Astrocyte (in vitro differentiated cells and primary cell): ENCODE measurements around the gene NAT14. TPM values are rescaled to one million over a fixed set of nuclear protein-coding genes. Genes with fewer than 3 reads are reported as not detected.

Experiments used
- DNase-seq: peaks from one replicate; pipeline ENCODE4 v3.0.0-alpha.2; 2010; ENCODE audit warnings: low read depth
- FAIRE-seq: peaks from 2 replicates; lab custom pipeline; 2011; peaks lifted over from hg19 to GRCh38; lab: Jason Lieb, UNC
- H2AFZ ChIP-seq: 2 replicates; pipeline ENCODE4 v1.6.0; 2012; ENCODE audit warnings: low read depth, low read length, inconsistent platforms
- H3K27ac ChIP-seq: 2 replicates; pipeline ENCODE4 v1.5.1; 2011; ENCODE audit warnings: low read depth, low read length, inconsistent platforms
- H3K27me3 ChIP-seq: 2 replicates; pipeline ENCODE4 v1.6.0; 2011; ENCODE audit warnings: low read length, inconsistent platforms; ENCODE audit not compliant: insufficient read depth
- H3K36me3 ChIP-seq: 2 replicates; pipeline ENCODE4 v1.5.1; 2011; ENCODE audit warnings: low read length, inconsistent platforms; ENCODE audit not compliant: insufficient read depth
- H3K4me1 ChIP-seq: 2 replicates; pipeline ENCODE4 v1.5.1; 2011; ENCODE audit warnings: low read length, inconsistent platforms; ENCODE audit not compliant: insufficient read depth
- H3K4me2 ChIP-seq: 2 replicates; pipeline ENCODE4 v1.6.0; 2012; ENCODE audit warnings: low read length, inconsistent platforms
- H3K4me3 ChIP-seq: 2 replicates; pipeline ENCODE4 v1.5.1; 2011; ENCODE audit warnings: low read depth, mild to moderate bottlenecking, low read length, inconsistent platforms; ENCODE audit not compliant: insufficient read depth
- H3K79me2 ChIP-seq: 2 replicates; pipeline ENCODE4 v1.6.0; 2012; ENCODE audit warnings: mild to moderate bottlenecking, low read length, inconsistent platforms; ENCODE audit not compliant: insufficient read depth
- H3K9ac ChIP-seq: 2 replicates; pipeline ENCODE4 v1.6.0; 2012; ENCODE audit warnings: mild to moderate bottlenecking, low read length, inconsistent platforms
- H3K9me3 ChIP-seq: 2 replicates; pipeline ENCODE4 v1.5.1; 2012; ENCODE audit warnings: low read depth, mild to moderate bottlenecking, low read length, inconsistent platforms; ENCODE audit not compliant: insufficient read depth
- H4K20me1 ChIP-seq: 2 replicates; pipeline ENCODE4 v1.6.0; 2012; ENCODE audit warnings: low read length, inconsistent platforms; ENCODE audit not compliant: insufficient read depth
- H3K27ac Mint-ChIP-seq: one replicate; pipeline ENCODE4 v1.8.0; 2021; ENCODE audit warnings: mild to moderate bottlenecking, mixed read lengths; ENCODE audit not compliant: unreplicated experiment
- H3K27me3 Mint-ChIP-seq: one replicate; pipeline ENCODE4 v1.8.0; 2021; ENCODE audit warnings: low read depth, mixed read lengths; ENCODE audit not compliant: unreplicated experiment
- H3K36me3 Mint-ChIP-seq: one replicate; pipeline ENCODE4 v1.8.0; 2021; ENCODE audit warnings: low read depth, mixed read lengths; ENCODE audit not compliant: unreplicated experiment
- H3K4me1 Mint-ChIP-seq: one replicate; pipeline ENCODE4 v1.8.0; 2021; ENCODE audit warnings: low read depth, mixed read lengths; ENCODE audit not compliant: unreplicated experiment
- H3K4me3 Mint-ChIP-seq: one replicate; pipeline ENCODE4 v1.8.0; 2021; ENCODE audit warnings: mild to moderate bottlenecking, moderate library complexity, mixed read lengths; ENCODE audit not compliant: unreplicated experiment
- H3K9me3 Mint-ChIP-seq: one replicate; pipeline ENCODE4 v1.8.0; 2021; ENCODE audit warnings: mild to moderate bottlenecking, mixed read lengths; ENCODE audit not compliant: unreplicated experiment
- CTCF ChIP-seq: IDR thresholded peaks from 2 replicates; pipeline ENCODE4 v1.5.1; 2011; ENCODE audit warnings: low read depth, mild to moderate bottlenecking, inconsistent platforms, low read length, moderate library complexity; ENCODE audit not compliant: insufficient read depth
- EZH2 ChIP-seq: IDR thresholded peaks from 2 replicates; pipeline ENCODE4 v1.6.1; 2012; ENCODE audit warnings: mild to moderate bottlenecking, low read length, inconsistent platforms; ENCODE audit not compliant: insufficient read depth
- total RNA-seq: library from RNA; stranded (reverse); gene quantifications from 2 replicates; pipeline ENCODE4 v1.2.1, GENCODE V29; 2021

NAT14 gene
- total RNA-seq, 1 donor from 2014 or later: 71.2 TPM

GRCh38 chr19:55487924-55488687, 3.1 kb downstream of the NAT14 start, which contains the start of gene SSC5D:
Gene SSC5D, plus strand, starts transcription at chr19:55488436. Its CDS starts 154 bp downstream, at chr19:55488590.
- peaks cover 52% of the 10 kb centered on the region for H3K4me1 ChIP-seq
- H3K9ac ChIP-seq: peak within 1 kb of the TSS; percentile 82
- DNase-seq (peak; percentile 47), FAIRE-seq (no peak)
- peak within 1 kb of the TSS; percentile 35 for H3K4me3 ChIP-seq
- Mint-ChIP-seq H3K4me3 (peak within 1 kb of the TSS; percentile 79), H3K27me3 (no peaks in the 10 kb centered on the region), H3K9me3 (no peaks in the 10 kb centered on the region), H3K4me1 (peaks cover 17% of the 10 kb centered on the region), H3K27ac (peak within 1 kb of the TSS; percentile 98), H3K36me3 (peaks cover 3% of the 10 kb centered on the region)
- peak within 1 kb of the TSS; percentile 2 for H2AFZ ChIP-seq
- peaks cover 22% of the 10 kb centered on the region for H3K79me2 ChIP-seq
- peak within 1 kb of the TSS; percentile 96 for H3K4me2 ChIP-seq
- no peaks in the 10 kb centered on the region for H3K9me3 ChIP-seq
- peak within 1 kb of the TSS; percentile 91 for H3K27ac ChIP-seq
- no peaks in the 10 kb centered on the region for H3K36me3 ChIP-seq
- no peaks in the 10 kb centered on the region for H3K27me3 ChIP-seq
- H4K20me1 ChIP-seq: no peaks in the 10 kb centered on the region
- TF ChIP-seq CTCF (no peak), EZH2 (no peak)

- no peak overlapping the region for H3K27ac ChIP-seq
- FAIRE-seq (no peak), DNase-seq (no peak)
- no peaks in the 10 kb centered on the region for H3K27me3 ChIP-seq
- no peak overlapping the region for H3K4me3 Mint-ChIP-seq
- H3K9ac ChIP-seq: peak overlapping the region; percentile 18
- no peaks in the 10 kb centered on the region for H3K27me3 Mint-ChIP-seq
- H2AFZ ChIP-seq: no peak overlapping the region
- peaks cover 3% of the 10 kb centered on the region for H3K36me3 Mint-ChIP-seq
- no peaks in the 10 kb centered on the region for H3K9me3 Mint-ChIP-seq
- H3K4me1 Mint-ChIP-seq: peaks cover 21% of the 10 kb centered on the region
- H3K4me2 ChIP-seq: peak overlapping the region; percentile 85
- no peak overlapping the region for H3K4me3 ChIP-seq
- peaks cover 60% of the 10 kb centered on the region for H3K4me1 ChIP-seq
- H3K27ac Mint-ChIP-seq: no peak overlapping the region
- H3K79me2 ChIP-seq: peaks cover 20% of the 10 kb centered on the region
- H3K36me3 ChIP-seq: no peaks in the 10 kb centered on the region
- no peaks in the 10 kb centered on the region for H4K20me1 ChIP-seq
- TF ChIP-seq CTCF (no peak), EZH2 (no peak)
- H3K9me3 ChIP-seq: no peaks in the 10 kb centered on the region
Measured at GRCh38 chr19:55488986-55489710, 4.2 kb downstream of the NAT14 start.
